Activated naive CD8-positive, alpha-beta T cell treated with anti-CD3 and anti-CD28 coated beads, Interleukin-2, amount 50 U/mL, for 24 hours (primary cell): ENCODE measurements around the gene MACROH2A1.

Experiments used
- ATAC-seq: fragments of 150-1000 bp; cut with Tn5 transposase; one replicate; pipeline ENCODE4 v1.10.0; 2021
- DNase-seq: peaks from one replicate; pipeline ENCODE4 v3.0.0; 2021
- H3K27ac Mint-ChIP-seq: one replicate; pipeline ENCODE4 v1.8.0; 2021; ENCODE audit warnings: mild to moderate bottlenecking, mixed read lengths
- H3K27me3 Mint-ChIP-seq: one replicate; pipeline ENCODE4 v1.8.0; 2021; ENCODE audit warnings: mixed read lengths
- H3K36me3 Mint-ChIP-seq: one replicate; pipeline ENCODE4 v1.8.0; 2021; ENCODE audit warnings: low read depth, mixed read lengths
- H3K4me1 Mint-ChIP-seq: one replicate; pipeline ENCODE4 v1.8.0; 2021; ENCODE audit warnings: mixed read lengths
- H3K4me3 Mint-ChIP-seq: one replicate; pipeline ENCODE4 v1.8.0; 2021; ENCODE audit warnings: mild to moderate bottlenecking, moderate library complexity, mixed read lengths
- H3K9me3 Mint-ChIP-seq: one replicate; pipeline ENCODE4 v1.8.0; 2021; ENCODE audit warnings: mixed read lengths

MACROH2A1 gene

GRCh38 chr5:135349451-135349850 lies 49.6 kb downstream of the MACROH2A1 start:
- H3K4me3 Mint-ChIP-seq, result no peak overlapping the region
- H3K9me3 Mint-ChIP-seq, result no peaks in the 10 kb centered on the region
- DNase-seq (no peak), ATAC-seq (no peak)
- peaks cover 22% of the 10 kb centered on the region for H3K36me3 Mint-ChIP-seq
- no peak overlapping the region for H3K27ac Mint-ChIP-seq
- H3K4me1 Mint-ChIP-seq, result peaks cover 5% of the 10 kb centered on the region
- H3K27me3 Mint-ChIP-seq, result no peaks in the 10 kb centered on the region

DNA sequence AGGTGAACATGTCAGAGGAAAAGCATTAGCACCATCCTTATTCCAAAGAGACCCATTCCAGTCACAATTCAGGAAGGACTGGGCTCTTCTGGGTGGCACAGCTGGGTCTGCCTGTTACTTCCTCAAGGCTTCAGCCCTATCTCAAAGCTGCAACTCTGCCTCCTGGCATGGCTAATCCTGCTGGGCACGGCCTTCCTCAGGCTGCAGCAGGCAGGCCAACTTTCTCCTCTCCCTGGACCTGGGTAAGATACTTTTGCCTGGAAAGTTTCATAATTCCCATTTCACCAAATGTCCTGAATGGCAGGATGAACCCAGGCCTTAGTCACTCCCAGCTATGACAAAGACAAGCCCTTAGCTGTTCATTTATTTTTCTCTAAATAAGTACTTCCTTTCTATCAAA lies 50.1 kb downstream of the MACROH2A1 start:
- no peak for ATAC-seq
- Mint-ChIP-seq H3K4me1 (peaks cover 5% of the 10 kb centered on the region), H3K36me3 (peaks cover 22% of the 10 kb centered on the region), H3K27me3 (no peaks in the 10 kb centered on the region), H3K27ac (no peak overlapping the region), H3K4me3 (no peak overlapping the region), H3K9me3 (no peaks in the 10 kb centered on the region)
- no peak for DNase-seq

DNA sequence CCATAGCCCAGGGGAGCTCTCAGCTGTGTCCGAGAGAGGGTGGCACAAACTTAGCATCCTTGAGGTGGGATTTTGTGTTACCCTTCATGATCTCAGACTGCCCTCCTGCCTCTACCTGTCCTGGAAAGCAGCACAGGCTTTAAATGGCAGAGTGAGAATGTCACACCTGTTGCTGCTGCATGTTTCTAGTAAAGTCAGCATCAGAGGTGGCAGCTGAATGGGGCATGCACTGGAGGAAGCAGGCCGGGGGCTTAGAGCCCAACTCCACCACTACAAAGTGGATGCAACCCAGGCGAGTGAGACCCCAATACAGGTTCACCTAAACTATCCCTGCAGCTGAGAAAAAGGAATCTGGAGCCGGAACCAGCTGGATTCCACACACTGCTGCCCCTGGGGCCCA lies 51.6 kb downstream of the MACROH2A1 start:
- H3K27me3 Mint-ChIP-seq, result no peaks in the 10 kb centered on the region
- H3K9me3 Mint-ChIP-seq, result no peaks in the 10 kb centered on the region
- H3K27ac Mint-ChIP-seq, result no peak overlapping the region
- H3K4me1 Mint-ChIP-seq, result peaks cover 7% of the 10 kb centered on the region
- H3K4me3 Mint-ChIP-seq, result no peak overlapping the region
- ATAC-seq (no peak), DNase-seq (no peak)
- H3K36me3 Mint-ChIP-seq, result peaks cover 24% of the 10 kb centered on the region

- Mint-ChIP-seq H3K4me1 (peaks cover 7% of the 10 kb centered on the region), H3K4me3 (no peak overlapping the region), H3K27me3 (no peaks in the 10 kb centered on the region), H3K9me3 (no peaks in the 10 kb centered on the region), H3K27ac (no peak overlapping the region), H3K36me3 (peaks cover 28% of the 10 kb centered on the region)
- DNase-seq, result no peak
- ATAC-seq, result no peak
Measured at GRCh38 chr5:135345956-135346731, 52.9 kb downstream of the MACROH2A1 start.

DNA sequence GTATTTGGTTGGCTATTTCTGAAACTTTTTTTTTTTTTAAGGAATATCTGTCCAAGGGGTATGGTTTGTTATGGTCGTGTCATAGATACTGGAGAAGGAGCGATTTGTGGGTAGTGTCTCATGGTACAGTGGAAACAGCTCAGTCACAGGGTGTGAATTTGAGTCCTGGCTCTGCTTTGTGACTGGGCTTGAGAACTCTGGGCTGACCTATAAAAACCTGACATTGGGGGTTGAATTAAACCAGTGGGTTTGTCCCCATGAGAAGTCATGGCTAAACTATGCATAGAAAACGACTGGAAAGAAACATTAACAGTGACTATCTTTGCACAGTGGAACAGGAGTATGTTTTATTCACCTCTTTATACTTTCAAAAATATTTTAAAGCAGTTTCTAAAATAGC lies 54.7 kb downstream of the MACROH2A1 start:
- DNase-seq (no peak), ATAC-seq (no peak)
- Mint-ChIP-seq H3K9me3 (no peaks in the 10 kb centered on the region), H3K36me3 (peaks cover 29% of the 10 kb centered on the region), H3K27ac (no peak overlapping the region), H3K4me3 (no peak overlapping the region), H3K27me3 (no peaks in the 10 kb centered on the region), H3K4me1 (peaks cover 9% of the 10 kb centered on the region)

DNA sequence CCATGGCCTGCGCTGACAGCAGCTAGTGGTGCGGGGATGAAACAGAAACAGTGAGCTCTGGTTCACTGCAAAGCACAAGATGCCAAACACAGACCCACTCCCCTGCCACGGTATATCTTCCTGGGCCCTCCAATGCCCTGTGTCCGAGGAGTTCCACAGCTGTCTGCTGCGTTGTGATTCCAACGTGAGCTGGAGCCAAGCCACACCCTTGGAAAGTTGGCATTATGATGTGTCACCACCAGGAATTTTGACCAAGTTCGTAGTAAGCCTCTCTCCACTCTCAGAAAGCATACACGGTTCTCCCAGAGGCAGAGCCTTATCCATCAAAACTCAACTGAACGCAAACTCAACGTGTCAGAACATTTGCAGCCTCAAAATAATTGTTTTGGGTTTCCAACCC lies 55.6 kb downstream of the MACROH2A1 start:
- ATAC-seq (no peak), DNase-seq (no peak)
- H3K27me3 Mint-ChIP-seq, result no peaks in the 10 kb centered on the region
- peaks cover 9% of the 10 kb centered on the region for H3K4me1 Mint-ChIP-seq
- no peak overlapping the region for H3K4me3 Mint-ChIP-seq
- H3K27ac Mint-ChIP-seq, result peak overlapping the region; percentile 6
- H3K36me3 Mint-ChIP-seq, result peaks cover 32% of the 10 kb centered on the region
- no peaks in the 10 kb centered on the region for H3K9me3 Mint-ChIP-seq

- no peak for ATAC-seq
- Mint-ChIP-seq H3K4me1 (peaks cover 9% of the 10 kb centered on the region), H3K27ac (no peak overlapping the region), H3K4me3 (no peak overlapping the region), H3K27me3 (no peaks in the 10 kb centered on the region), H3K36me3 (peaks cover 32% of the 10 kb centered on the region), H3K9me3 (no peaks in the 10 kb centered on the region)
- no peak for DNase-seq
Measured at GRCh38 chr5:135342551-135342875, 56.5 kb downstream of the MACROH2A1 start.

GRCh38 chr5:135341696-135342550 lies 57.1 kb downstream of the MACROH2A1 start:
- H3K27me3 Mint-ChIP-seq, result no peaks in the 10 kb centered on the region
- no peak overlapping the region for H3K4me3 Mint-ChIP-seq

DNA sequence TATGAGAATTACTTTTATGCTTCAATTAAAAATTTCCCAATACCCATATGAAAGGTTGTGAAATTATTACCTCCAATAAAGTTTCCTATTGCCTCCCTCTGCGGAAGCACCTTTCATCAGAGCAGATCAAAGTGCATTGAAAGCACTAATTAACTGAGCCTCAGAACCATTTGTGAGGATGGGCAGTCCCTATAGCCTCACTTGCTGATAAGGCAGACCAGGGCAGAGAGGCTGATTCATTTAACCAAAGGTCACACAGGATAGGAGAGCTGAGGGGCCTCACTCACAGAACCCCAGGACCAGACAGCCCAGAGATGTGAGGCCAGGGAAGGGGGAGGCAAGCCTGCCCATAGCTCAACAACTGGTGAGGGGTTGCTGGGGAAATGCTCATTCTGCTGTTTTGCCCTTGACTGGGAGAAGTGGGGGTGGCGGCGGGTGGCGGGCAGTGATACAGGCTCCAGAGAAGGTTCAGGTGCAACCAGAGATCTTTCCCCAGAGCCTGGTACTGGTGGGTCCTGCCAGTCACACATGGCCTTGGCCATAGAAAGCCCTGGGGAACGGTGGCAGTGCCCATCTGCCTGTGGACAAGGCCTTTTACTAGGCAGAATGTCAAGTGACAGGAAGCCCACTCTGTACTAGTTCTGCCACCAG lies 57.9 kb downstream of the MACROH2A1 start:
- DNase-seq (no peak), ATAC-seq (no peak)
- Mint-ChIP-seq H3K4me1 (peaks cover 4% of the 10 kb centered on the region), H3K9me3 (no peaks in the 10 kb centered on the region), H3K27ac (no peak overlapping the region), H3K27me3 (no peaks in the 10 kb centered on the region), H3K4me3 (no peak overlapping the region), H3K36me3 (peaks cover 34% of the 10 kb centered on the region)

More at GRCh38 chr5:135341696-135342550, 57.1 kb downstream of the MACROH2A1 start:
- Mint-ChIP-seq H3K27ac (no peak overlapping the region), H3K9me3 (no peaks in the 10 kb centered on the region), H3K4me1 (peaks cover 9% of the 10 kb centered on the region), H3K36me3 (peaks cover 34% of the 10 kb centered on the region)
- ATAC-seq (no peak), DNase-seq (no peak)

- H3K9me3 Mint-ChIP-seq, result no peaks in the 10 kb centered on the region
- no peak overlapping the region for H3K4me3 Mint-ChIP-seq
- H3K27me3 Mint-ChIP-seq, result no peaks in the 10 kb centered on the region
- H3K4me1 Mint-ChIP-seq, result peaks cover 4% of the 10 kb centered on the region
- H3K36me3 Mint-ChIP-seq, result peaks cover 34% of the 10 kb centered on the region
- no peak for DNase-seq
- ATAC-seq, result no peak
- no peak overlapping the region for H3K27ac Mint-ChIP-seq
Measured at GRCh38 chr5:135340568-135340967, 58.5 kb downstream of the MACROH2A1 start.

- Mint-ChIP-seq H3K27ac (no peak overlapping the region), H3K4me3 (no peak overlapping the region), H3K27me3 (no peaks in the 10 kb centered on the region), H3K36me3 (peaks cover 28% of the 10 kb centered on the region), H3K9me3 (no peaks in the 10 kb centered on the region), H3K4me1 (peaks cover 13% of the 10 kb centered on the region)
- DNase-seq (no peak), ATAC-seq (no peak)
Measured at GRCh38 chr5:135339623-135340022, 59.4 kb downstream of the MACROH2A1 start.

GRCh38 chr5:135339189-135339588 lies 59.8 kb downstream of the MACROH2A1 start:
- H3K27me3 Mint-ChIP-seq, result no peaks in the 10 kb centered on the region
- H3K36me3 Mint-ChIP-seq, result peaks cover 32% of the 10 kb centered on the region
- peaks cover 15% of the 10 kb centered on the region for H3K4me1 Mint-ChIP-seq
- DNase-seq (no peak), ATAC-seq (no peak)
- no peaks in the 10 kb centered on the region for H3K9me3 Mint-ChIP-seq
- H3K4me3 Mint-ChIP-seq, result no peak overlapping the region
- H3K27ac Mint-ChIP-seq, result no peak overlapping the region

DNA sequence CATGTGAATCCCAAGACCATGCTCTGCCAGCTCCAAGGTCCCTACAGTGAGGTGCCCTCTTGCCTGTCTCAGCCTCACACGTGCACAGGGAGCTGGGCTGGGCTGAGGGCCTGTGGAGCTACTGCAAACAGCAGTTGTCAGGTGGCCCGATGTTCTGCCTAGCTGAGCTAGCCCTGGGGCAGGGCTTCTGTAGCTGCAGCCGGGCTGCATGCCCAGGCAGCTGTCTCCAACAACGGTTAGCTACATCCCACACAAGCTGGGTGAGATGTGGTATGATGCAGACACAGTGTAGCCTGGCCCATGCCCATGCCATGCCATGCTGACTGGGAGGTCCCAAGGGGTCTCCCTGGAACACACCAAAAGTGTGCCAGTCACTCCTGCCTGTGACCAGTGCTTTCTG lies 62.0 kb downstream of the MACROH2A1 start:
- H3K4me3 Mint-ChIP-seq, result no peak overlapping the region
- H3K4me1 Mint-ChIP-seq, result peaks cover 13% of the 10 kb centered on the region
- ATAC-seq (no peak), DNase-seq (no peak)
- no peaks in the 10 kb centered on the region for H3K9me3 Mint-ChIP-seq
- H3K27me3 Mint-ChIP-seq, result no peaks in the 10 kb centered on the region
- H3K27ac Mint-ChIP-seq, result no peak overlapping the region
- H3K36me3 Mint-ChIP-seq, result peaks cover 29% of the 10 kb centered on the region

GRCh38 chr5:135335031-135335828 lies 63.8 kb downstream of the MACROH2A1 start:
- Mint-ChIP-seq H3K9me3 (no peaks in the 10 kb centered on the region), H3K4me3 (no peak overlapping the region), H3K4me1 (peaks cover 11% of the 10 kb centered on the region), H3K36me3 (peaks cover 22% of the 10 kb centered on the region), H3K27me3 (no peaks in the 10 kb centered on the region), H3K27ac (no peak overlapping the region)
- no peak for ATAC-seq
- DNase-seq, result no peak
